ENCODE measurements around the gene SKIC8.

DNA sequence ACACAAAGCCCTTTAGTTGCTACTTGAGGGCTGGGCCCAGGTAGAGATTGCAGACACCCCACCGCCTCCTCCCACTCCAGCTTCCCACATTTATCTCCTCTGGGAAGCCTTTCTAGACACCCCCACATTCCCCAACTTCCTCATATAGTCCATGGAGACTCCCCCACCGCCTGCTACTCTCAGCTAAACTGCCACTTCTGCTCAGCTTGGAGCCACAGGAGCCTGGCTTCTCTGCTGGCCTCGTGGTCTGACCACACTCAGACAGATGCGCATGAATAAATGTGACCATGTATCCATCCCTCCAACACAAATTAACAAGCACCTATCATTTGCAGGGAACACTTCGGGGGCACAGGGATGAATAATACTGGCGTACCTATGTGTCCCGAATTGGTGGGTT is 54.5 kb downstream of the SKIC8 start:
- TF ChIP-seq, protein P1, sequence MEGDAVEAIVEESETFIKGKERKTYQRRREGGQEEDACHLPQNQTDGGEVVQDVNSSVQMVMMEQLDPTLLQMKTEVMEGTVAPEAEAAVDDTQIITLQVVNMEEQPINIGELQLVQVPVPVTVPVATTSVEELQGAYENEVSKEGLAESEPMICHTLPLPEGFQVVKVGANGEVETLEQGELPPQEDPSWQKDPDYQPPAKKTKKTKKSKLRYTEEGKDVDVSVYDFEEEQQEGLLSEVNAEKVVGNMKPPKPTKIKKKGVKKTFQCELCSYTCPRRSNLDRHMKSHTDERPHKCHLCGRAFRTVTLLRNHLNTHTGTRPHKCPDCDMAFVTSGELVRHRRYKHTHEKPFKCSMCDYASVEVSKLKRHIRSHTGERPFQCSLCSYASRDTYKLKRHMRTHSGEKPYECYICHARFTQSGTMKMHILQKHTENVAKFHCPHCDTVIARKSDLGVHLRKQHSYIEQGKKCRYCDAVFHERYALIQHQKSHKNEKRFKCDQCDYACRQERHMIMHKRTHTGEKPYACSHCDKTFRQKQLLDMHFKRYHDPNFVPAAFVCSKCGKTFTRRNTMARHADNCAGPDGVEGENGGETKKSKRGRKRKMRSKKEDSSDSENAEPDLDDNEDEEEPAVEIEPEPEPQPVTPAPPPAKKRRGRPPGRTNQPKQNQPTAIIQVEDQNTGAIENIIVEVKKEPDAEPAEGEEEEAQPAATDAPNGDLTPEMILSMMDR (IDR thresholded peaks at IDR 0.05), result no peak
- TF ChIP-seq POLR2A (IDR thresholded peaks at IDR 0.05), result no peak

Data from adrenal gland (tissue), 5 donors.